HEK293 (cell line): Measurements from ENCODE around the gene C3orf62.

Experiments
- CTCF ChIP-seq: fragments of 450-650 bp; formaldehyde crosslinking; IDR thresholded peaks from 2 replicates; pipeline ENCODE4 v1.5.1; 2016; ENCODE audit warnings: missing biosample characterization, missing genetic modification characterization
- EGR2 ChIP-seq: fragments of 450-650 bp; formaldehyde crosslinking; IDR thresholded peaks from 2 replicates; pipeline ENCODE4 v1.5.1; 2016; ENCODE audit warnings: low read depth, missing biosample characterization, missing genetic modification characterization
- PBX3 ChIP-seq: sonication (generic); formaldehyde crosslinking; IDR thresholded peaks from 2 replicates; pipeline ENCODE4 v1.8.1; 2022; ENCODE audit warnings: mild to moderate bottlenecking, moderate library complexity, missing genetic modification reagents
- SP2 ChIP-seq: fragments of 450-650 bp; formaldehyde crosslinking; IDR thresholded peaks from 2 replicates; pipeline ENCODE4 v1.5.1; 2016; ENCODE audit warnings: missing biosample characterization, missing genetic modification characterization
- ZNF132 ChIP-seq: fragments of 450-650 bp; formaldehyde crosslinking; IDR thresholded peaks from 2 replicates; pipeline ENCODE4 v1.5.1; 2017; ENCODE audit warnings: missing biosample characterization, missing genetic modification characterization, borderline replicate concordance
- ZNF311 ChIP-seq: fragments of 450-650 bp; formaldehyde crosslinking; IDR thresholded peaks from 2 replicates; pipeline ENCODE4 v1.5.1; 2017; ENCODE audit warnings: missing biosample characterization, missing genetic modification characterization, borderline replicate concordance
- ZNF426 ChIP-seq: fragments of 450-650 bp; formaldehyde crosslinking; IDR thresholded peaks from 2 replicates; pipeline ENCODE4 v1.5.1; 2017; ENCODE audit warnings: missing biosample characterization, missing genetic modification characterization, mild to moderate bottlenecking, inconsistent platforms, moderate library complexity
- ZNF521 ChIP-seq: fragments of 450-650 bp; formaldehyde crosslinking; IDR thresholded peaks from 2 replicates; pipeline ENCODE4 v1.5.1; 2017; ENCODE audit warnings: missing biosample characterization, mild to moderate bottlenecking, missing genetic modification characterization

- TF ChIP-seq CTCF (no peak), ZNF311 (tag by site-specific recombination) (no peak), SP2 (no peak), ZNF132 (tag by site-specific recombination) (no peak), EGR2 (tag by site-specific recombination) (no peak), ZNF521 (tag by site-specific recombination) (no peak), ZNF426 (no peak), PBX3 (CRISPR knock-in tag) (no peak)
Measured at GRCh38 chr3:49236226-49236625, 40.8 kb downstream of the C3orf62 start.
